HG03442 (cell line): ENCODE results near the gene RPP14.

Experiments
- ATAC-seq: cut with Tn5 transposase; IDR thresholded peaks from one replicate; pipeline ENCODE4 v1.9.1; 2021; ENCODE audit warnings: mild to moderate bottlenecking, moderate library complexity; ENCODE audit not compliant: unreplicated experiment

The RPP14 gene

GRCh38 chr3:58355179-58355578 is 49.1 kb downstream of the RPP14 start:
- ATAC-seq, result peak; percentile 55

- ATAC-seq, result no peak
Observed at GRCh38 chr3:58356054-58356453, 50.0 kb downstream of the RPP14 start.

GRCh38 chr3:58357402-58357801 is 51.4 kb downstream of the RPP14 start:
- ATAC-seq, result no peak

GRCh38 chr3:58358092-58358491 is 52.0 kb downstream of the RPP14 start:
- ATAC-seq, result no peak

- ATAC-seq, result no peak
Observed at GRCh38 chr3:58358808-58359207, 52.8 kb downstream of the RPP14 start.

DNA sequence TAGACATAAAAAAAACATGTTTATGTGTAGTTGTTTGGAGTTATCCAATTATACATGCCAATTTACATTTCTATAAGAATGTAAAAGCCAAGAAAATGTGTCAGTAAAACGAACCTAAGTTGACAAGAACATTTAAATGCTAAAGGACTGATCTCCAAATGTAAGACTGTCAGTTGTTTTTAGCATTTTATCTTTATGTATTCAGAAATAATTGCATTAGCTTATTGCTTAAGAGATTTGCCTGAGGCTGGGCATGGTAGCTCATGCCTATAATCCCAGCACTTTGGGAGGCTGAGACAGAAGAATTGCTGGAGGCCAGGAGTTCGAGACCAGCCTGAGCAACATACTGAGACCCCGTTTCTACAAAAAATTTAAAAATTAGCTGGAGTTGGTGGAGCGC is 53.6 kb downstream of the RPP14 start:
- ATAC-seq, result no peak

GRCh38 chr3:58361866-58362265 is 55.8 kb downstream of the RPP14 start:
- ATAC-seq, result no peak

DNA sequence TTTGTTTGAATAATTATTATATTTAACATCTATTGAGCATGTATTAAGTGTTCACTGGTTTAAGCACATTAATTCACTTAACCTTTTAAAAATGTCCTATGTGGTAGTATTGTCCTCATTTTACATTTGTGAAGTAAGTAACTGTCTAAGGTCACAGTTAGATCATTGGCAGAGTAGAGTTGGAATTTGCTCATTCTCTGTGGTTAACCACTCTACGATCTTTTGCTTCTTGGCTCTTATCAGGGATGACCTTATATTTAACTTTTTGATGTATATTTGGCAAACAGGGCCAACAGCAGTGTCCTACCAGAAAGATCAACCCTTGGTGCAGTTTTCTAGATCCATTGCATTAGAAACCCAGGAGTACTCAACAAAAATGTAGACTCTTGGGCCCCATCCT is 60.7 kb downstream of the RPP14 start:
- ATAC-seq, result no peak

DNA sequence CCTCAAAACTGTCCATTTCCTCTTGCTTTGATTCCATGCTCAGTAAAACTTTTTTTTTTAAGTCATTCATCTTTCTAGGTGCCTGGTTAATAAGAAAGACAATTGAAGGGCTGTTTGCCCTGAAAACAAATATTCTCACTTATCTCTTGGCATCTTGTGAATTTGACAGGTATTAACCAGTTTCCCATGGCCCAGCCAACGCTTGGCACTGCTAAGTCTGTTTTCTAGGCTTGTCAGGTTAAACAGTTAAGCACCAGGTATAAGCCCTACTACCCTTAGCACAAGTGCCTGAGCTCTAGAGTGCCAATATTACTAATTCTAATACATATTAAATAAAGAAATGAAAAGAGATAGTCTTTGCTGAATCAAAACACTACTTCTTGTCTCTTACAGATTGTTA is 63.0 kb downstream of the RPP14 start:
- ATAC-seq, result no peak
